ENCODE results near the gene NTF4.

GRCh38 chr19:49091391-49092038, 26.9 kb upstream of the NTF4 start:
- no peak for TF ChIP-seq EZH2 (IDR thresholded peaks at IDR 0.05; ENCODE audit: borderline replicate concordance, insufficient read depth, low read depth, low read length, poor library complexity, severe bottlenecking)
- TF ChIP-seq CTCF (IDR thresholded peaks at IDR 0.05): no peak

Measured in B cell (primary cell).